KMS-11 (cell line): ENCODE results near the gene ZNF521.

Source experiments
- H2AFZ ChIP-seq: fragments of 200-600 bp; sonication (generic); 2 replicates; pipeline ENCODE4 v1.6.1; 2016; ENCODE audit warnings: antibody characterized with exemption, mixed run types, low read depth
- H3K27ac ChIP-seq: fragments of 200-600 bp; sonication (generic); 2 replicates; pipeline ENCODE4 v1.6.1; 2016; ENCODE audit warnings: mild to moderate bottlenecking, mixed run types
- H3K27me3 ChIP-seq: fragments of 200-600 bp; sonication (generic); 2 replicates; pipeline ENCODE4 v1.6.1; 2017; ENCODE audit warnings: mild to moderate bottlenecking, low read depth, mixed run types, moderate library complexity; ENCODE audit not compliant: insufficient read depth
- H3K36me3 ChIP-seq: fragments of 200-600 bp; sonication (generic); 2 replicates; pipeline ENCODE4 v1.6.1; 2017; ENCODE audit warnings: mild to moderate bottlenecking, mixed run types; ENCODE audit not compliant: insufficient read depth
- H3K4me1 ChIP-seq: fragments of 200-600 bp; sonication (generic); 2 replicates; pipeline ENCODE4 v1.6.1; 2016; ENCODE audit warnings: mild to moderate bottlenecking, low read depth, mixed run types; ENCODE audit not compliant: poor library complexity, severe bottlenecking
- H3K4me2 ChIP-seq: fragments of 200-600 bp; sonication (generic); 2 replicates; pipeline ENCODE4 v1.7.0; 2016; ENCODE audit warnings: mild to moderate bottlenecking, mixed run types
- H3K4me3 ChIP-seq: fragments of 200-600 bp; sonication (generic); IDR thresholded peaks from 2 replicates; pipeline ENCODE4 v1.6.1; 2017; ENCODE audit warnings: low read depth, low read length, mixed read lengths; ENCODE audit not compliant: insufficient read depth
- H3K79me2 ChIP-seq: fragments of 200-600 bp; sonication (generic); 2 replicates; pipeline ENCODE4 v1.6.1; 2016; ENCODE audit warnings: low read depth, mixed run types; ENCODE audit not compliant: insufficient read depth
- H3K9ac ChIP-seq: fragments of 200-600 bp; sonication (generic); 2 replicates; pipeline ENCODE4 v1.6.1; 2016; ENCODE audit warnings: mild to moderate bottlenecking, mixed run types
- H4K20me1 ChIP-seq: fragments of 200-600 bp; sonication (generic); 2 replicates; pipeline ENCODE4 v1.6.1; 2016; ENCODE audit warnings: mild to moderate bottlenecking, mixed run types; ENCODE audit not compliant: insufficient read depth
- TF ChIP-seq, protein P1 (sequence below): fragments of 200-600 bp; sonication (generic); conservative IDR thresholded peaks from 2 replicates; pipeline ENCODE4 v1.6.1; 2017; ENCODE audit warnings: low read depth, mild to moderate bottlenecking, antibody characterized with exemption, low read length, moderate library complexity, mixed read lengths

ZNF521 gene

DNA sequence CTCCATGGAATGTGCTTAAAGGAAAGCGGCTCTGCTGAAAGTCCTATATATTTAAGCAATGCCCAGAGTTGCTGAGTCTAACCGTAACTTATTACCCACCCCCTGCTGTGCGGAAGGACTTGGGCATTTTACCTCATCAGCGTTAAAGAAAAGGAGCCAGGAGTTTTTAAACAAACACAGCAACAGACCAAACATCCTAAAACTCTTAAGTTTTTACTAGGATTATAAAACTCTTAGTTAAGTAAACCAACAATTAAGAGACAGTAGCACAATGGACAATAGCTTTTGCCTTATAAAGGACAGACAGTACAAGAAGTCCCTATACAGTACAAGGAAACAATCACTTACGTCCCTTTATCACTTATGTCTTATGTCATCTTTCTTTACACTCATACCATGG lies 90.2 kb downstream of the ZNF521 start:
- TF ChIP-seq, protein P1, sequence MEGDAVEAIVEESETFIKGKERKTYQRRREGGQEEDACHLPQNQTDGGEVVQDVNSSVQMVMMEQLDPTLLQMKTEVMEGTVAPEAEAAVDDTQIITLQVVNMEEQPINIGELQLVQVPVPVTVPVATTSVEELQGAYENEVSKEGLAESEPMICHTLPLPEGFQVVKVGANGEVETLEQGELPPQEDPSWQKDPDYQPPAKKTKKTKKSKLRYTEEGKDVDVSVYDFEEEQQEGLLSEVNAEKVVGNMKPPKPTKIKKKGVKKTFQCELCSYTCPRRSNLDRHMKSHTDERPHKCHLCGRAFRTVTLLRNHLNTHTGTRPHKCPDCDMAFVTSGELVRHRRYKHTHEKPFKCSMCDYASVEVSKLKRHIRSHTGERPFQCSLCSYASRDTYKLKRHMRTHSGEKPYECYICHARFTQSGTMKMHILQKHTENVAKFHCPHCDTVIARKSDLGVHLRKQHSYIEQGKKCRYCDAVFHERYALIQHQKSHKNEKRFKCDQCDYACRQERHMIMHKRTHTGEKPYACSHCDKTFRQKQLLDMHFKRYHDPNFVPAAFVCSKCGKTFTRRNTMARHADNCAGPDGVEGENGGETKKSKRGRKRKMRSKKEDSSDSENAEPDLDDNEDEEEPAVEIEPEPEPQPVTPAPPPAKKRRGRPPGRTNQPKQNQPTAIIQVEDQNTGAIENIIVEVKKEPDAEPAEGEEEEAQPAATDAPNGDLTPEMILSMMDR = no peak
- Histone ChIP-seq H3K79me2 (no peaks in the 10 kb centered on the region), H3K4me1 (no peaks in the 10 kb centered on the region), H3K27me3 (no peaks in the 10 kb centered on the region), H3K4me2 (no peak overlapping the region), H3K4me3 (no peak overlapping the region), H4K20me1 (no peaks in the 10 kb centered on the region), H3K27ac (no peak overlapping the region), H3K9ac (no peak overlapping the region), H3K36me3 (no peaks in the 10 kb centered on the region), H2AFZ (no peak overlapping the region)

DNA sequence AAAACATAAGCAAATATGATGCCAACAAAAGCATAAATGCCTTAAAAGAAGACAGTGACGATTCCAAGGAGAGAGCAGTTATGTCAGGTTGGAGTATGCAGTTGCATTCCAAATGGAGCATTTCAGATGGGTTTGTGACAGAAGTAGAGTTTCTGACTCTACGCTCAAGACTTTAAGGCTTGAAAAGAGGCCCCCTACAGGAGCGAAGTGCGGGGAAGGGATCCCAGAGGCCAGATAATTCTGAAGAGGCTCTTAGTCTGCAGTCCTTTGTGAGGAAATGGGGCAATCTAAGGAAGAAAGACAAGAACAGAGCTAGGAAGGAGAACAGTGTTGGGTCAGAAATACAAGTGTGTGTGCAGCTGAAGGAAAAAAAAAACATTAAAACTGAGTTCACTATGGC lies 95.5 kb downstream of the ZNF521 start:
- no peak overlapping the region for H3K9ac ChIP-seq
- no peaks in the 10 kb centered on the region for H3K27me3 ChIP-seq
- no peaks in the 10 kb centered on the region for H4K20me1 ChIP-seq
- H3K36me3 ChIP-seq = no peaks in the 10 kb centered on the region
- no peak overlapping the region for H3K27ac ChIP-seq
- H2AFZ ChIP-seq = no peak overlapping the region
- H3K4me2 ChIP-seq = no peak overlapping the region
- no peaks in the 10 kb centered on the region for H3K79me2 ChIP-seq
- no peaks in the 10 kb centered on the region for H3K4me1 ChIP-seq
- H3K4me3 ChIP-seq = no peak overlapping the region
- TF ChIP-seq, protein P1 = no peak

DNA sequence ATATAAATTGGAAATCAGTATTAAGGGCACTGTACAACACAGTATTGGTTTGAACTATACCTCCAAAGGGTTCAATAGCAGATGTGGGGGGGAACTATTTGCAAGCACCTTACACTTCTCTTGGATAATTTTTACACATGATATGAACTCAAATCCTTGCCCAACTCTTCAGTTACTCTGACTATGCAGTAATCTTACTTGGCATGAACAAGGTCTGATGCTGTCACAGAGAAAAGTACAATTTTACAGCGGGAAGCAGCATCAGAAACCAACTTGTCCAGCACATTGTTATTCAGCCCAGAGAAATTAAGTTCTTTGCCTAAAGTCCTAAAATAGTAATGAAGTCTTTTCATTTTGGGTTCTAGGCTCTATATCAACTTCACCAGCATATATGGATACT lies 98.2 kb downstream of the ZNF521 start:
- Histone ChIP-seq H3K27ac (no peak overlapping the region), H3K4me1 (no peaks in the 10 kb centered on the region), H3K79me2 (no peaks in the 10 kb centered on the region), H3K4me2 (no peak overlapping the region), H3K27me3 (no peaks in the 10 kb centered on the region), H2AFZ (no peak overlapping the region), H3K4me3 (no peak overlapping the region), H4K20me1 (no peaks in the 10 kb centered on the region), H3K9ac (no peak overlapping the region), H3K36me3 (no peaks in the 10 kb centered on the region)
- TF ChIP-seq, protein P1 = no peak

DNA sequence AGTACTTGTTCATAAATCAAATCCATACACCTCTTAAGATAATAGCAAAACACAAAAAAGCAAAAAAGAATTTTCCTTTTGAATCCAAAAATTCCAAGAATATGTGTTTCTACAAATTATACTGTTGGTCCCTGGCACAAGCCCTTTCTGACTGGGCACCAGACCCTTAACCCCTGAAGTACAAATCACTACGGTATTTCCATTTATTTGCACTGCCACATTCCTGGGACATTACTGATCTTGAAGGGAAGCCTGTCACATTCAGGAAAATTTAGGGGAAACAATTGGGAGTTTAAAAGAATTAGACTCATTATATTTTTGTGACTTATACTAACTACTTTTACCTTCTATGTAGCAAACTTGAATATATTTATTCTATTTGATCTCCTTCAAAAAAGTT lies 98.8 kb downstream of the ZNF521 start:
- Histone ChIP-seq H2AFZ (no peak overlapping the region), H3K4me2 (no peak overlapping the region), H3K27ac (no peak overlapping the region), H3K79me2 (no peaks in the 10 kb centered on the region), H3K36me3 (no peaks in the 10 kb centered on the region), H3K4me3 (no peak overlapping the region), H3K9ac (no peak overlapping the region), H4K20me1 (no peaks in the 10 kb centered on the region), H3K27me3 (no peaks in the 10 kb centered on the region), H3K4me1 (no peaks in the 10 kb centered on the region)
- TF ChIP-seq, protein P1 = no peak

DNA sequence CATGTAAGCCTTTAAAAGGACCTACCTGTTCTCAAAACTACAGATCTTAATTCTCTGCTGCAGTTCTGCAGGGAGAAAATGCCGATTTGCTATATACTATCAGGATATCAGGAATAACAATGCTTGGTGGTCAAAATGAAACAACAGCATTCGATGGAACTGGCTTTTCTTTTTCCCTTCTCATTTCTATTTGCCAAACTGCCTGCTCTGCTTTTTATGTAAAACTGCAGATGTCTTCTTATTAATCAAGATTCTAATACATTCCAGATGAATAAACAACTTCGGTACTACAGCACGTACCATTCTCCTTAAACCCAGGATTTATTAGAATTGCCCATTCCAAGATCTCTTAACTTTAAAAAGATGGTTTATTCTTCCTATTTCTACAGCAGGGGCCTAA lies 100.9 kb downstream of the ZNF521 start:
- TF ChIP-seq, protein P1 = no peak
- Histone ChIP-seq H3K79me2 (no peaks in the 10 kb centered on the region), H2AFZ (no peak overlapping the region), H3K27me3 (no peaks in the 10 kb centered on the region), H3K9ac (no peak overlapping the region), H3K4me3 (no peak overlapping the region), H4K20me1 (no peaks in the 10 kb centered on the region), H3K27ac (no peak overlapping the region), H3K36me3 (no peaks in the 10 kb centered on the region), H3K4me2 (no peak overlapping the region), H3K4me1 (no peaks in the 10 kb centered on the region)
